ENCODE measurements around the gene GBP7.

GBP7 gene

GRCh38 chr1:89114662-89115061 is 61.1 kb downstream of the GBP7 start:
- DNase-seq: no peak

GRCh38 chr1:89112871-89113613 is 62.8 kb downstream of the GBP7 start:
- peak in 1 of 14 donors; percentile 47 for DNase-seq

DNA sequence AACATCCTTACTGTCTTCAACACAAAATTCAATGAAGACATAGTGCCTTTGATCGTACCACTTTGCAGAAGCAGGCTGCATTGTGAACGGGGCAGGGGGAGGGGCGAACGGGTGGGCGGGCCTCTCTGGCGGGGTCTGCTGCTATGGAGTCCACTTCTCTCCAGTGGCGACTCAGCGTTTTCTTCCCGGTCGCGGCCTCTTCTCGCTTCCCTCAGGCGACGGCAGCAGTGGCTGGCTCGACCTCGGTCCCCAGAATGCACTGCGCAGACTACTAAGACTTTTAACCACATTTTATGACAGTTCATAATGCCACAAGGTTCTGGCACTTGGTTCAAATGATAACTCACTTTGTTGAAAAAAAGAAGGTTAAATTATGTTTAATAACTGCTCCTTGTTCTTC is 71.1 kb downstream of the GBP7 start:
- DNase-seq: no peak

DNA sequence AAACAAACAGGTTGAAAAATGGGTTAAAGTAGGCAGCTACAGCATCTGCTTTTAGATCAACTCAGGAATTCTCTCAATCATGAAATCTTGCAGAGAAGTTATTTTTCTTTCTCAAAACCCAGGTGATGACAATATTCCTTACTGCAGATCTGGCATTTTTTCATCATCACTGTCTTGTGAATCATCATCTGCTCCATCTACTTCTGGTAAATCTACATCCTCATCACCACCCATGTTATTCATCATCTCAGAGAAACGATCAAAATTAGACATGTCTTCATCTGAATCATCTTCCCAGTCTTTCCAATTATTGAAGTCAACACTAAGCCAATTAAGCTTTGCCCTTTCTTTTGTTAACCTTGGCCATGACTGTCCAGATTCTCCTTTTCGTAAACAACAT is 71.7 kb downstream of the GBP7 start:
- DNase-seq: no peak

DNA sequence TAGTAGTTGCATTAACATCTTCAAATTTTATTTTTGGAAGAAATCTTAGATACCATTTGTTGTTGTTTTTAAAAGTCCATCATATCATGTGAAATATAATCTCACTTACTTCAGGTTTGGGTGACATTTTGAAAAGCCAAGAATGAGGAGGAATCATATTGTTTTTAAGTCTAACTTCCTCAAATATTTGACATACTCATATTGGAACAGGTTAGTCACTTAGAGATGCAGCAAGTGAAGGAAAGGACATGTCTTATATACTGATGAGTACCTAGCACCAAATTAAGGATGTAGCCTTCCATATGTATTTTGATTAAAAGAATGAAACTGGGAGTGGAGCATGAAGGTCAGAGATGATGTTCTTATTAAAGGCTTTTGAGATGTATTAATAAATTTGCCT is 73.8 kb downstream of the GBP7 start:
- DNase-seq: no peak

- no peak for DNase-seq
Measured at GRCh38 chr1:89100412-89100811, 75.4 kb downstream of the GBP7 start.

DNA sequence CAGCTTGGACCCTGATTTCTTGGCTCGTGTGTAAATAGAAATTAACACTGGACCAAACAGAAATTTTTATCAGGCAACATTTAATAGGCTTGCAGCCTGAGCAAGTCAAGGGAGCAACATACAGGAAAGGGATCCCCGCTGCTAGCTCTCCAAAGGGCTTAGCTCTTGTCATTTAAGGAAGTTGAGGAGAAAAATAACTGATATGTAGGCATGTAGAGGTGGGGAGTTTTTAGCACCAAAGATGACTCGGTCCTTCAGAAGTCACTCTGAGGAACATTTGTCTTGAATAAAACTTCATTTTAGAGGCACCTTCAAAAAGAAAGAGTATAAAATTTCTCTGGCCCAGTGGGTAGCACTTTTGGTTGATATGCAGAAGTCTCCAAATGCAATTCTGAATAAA is 76.9 kb downstream of the GBP7 start:
- no peak for DNase-seq

GRCh38 chr1:89095737-89096136 is 80.1 kb downstream of the GBP7 start:
- no peak for DNase-seq

- no peak for DNase-seq
Measured at GRCh38 chr1:89089962-89090361, 85.8 kb downstream of the GBP7 start.

DNA sequence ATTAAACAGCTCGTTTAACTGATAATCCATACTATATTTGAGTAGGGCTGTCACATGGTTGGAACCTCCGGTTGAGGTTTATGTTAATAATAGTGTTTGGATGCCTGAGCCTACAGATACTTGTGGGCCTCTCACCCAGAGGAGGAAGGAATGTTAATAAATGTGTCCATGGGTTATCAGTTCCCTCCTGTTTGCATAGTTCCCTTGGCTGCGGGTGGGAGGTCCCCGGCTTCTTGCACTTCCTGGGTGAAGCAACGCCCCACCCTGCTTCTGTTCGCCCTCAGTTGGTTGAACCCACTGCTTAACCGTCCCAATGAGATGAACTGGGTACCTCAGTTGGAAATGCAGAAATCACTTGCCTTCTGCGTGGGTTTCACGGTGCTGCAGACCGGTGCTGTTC is 87.2 kb downstream of the GBP7 start:
- DNase-seq: no peak

DNA sequence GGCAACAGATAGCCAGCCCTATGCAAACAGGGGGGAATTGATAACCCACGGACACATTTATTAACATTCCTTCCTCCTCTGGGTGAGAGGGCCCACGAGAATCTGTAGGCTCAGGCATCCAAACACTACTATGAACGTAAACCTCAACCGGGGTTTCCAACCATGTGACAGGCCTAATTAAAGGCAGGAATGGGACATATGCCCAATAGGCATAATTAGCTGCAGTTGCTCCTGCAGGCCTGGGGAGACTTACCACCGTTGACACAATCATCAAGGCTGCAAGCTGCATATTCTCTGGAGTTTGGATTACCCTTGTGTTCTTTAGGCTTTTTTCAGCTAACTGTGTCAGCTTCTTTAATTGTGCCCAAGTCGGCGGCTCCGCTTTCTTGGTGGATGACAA is 88.6 kb downstream of the GBP7 start:
- no peak for DNase-seq

GRCh38 chr1:89085781-89086180 is 90.0 kb downstream of the GBP7 start:
- DNase-seq: peak in 1 of 14 donors; percentile 3

Measured in C1 segment of cervical spinal cord (tissue), 14 donors.